ENCODE data around the gene PALLD. TPM values are rescaled to one million over a fixed set of nuclear protein-coding genes. Genes with fewer than 3 reads are reported as not detected.

The PALLD gene
- total RNA-seq, 1 experiment from 2014 or later, result 6.5 TPM

GRCh38 chr4:168690199-168690598 lies 193.3 kb downstream of the PALLD start:
- in situ Hi-C loops (cut with HindIII; ENCODE audit: low pct_unique_long_range_greater_than_20kb, low sequenced_read_pairs), result no loop called here
- POLR2A ChIA-PET, result no interaction called here
- ATAC-seq, result no peak

GRCh38 chr4:168691631-168692369 lies 194.9 kb downstream of the PALLD start:
- no peaks in the 10 kb centered on the region for H3K27me3 ChIP-seq (ENCODE audit: control insufficient read depth, insufficient read depth, low read length)
- DNase-seq (ENCODE audit: low read depth, low spot score) (no peak), ATAC-seq (no peak)
- H3K27ac ChIP-seq (ENCODE audit: low read length), result no peak overlapping the region
- BruUV-seq (replicated peaks), result no TSS peak
- no peaks in the 10 kb centered on the region for H3K4me1 ChIP-seq (ENCODE audit: control insufficient read depth, insufficient read depth, low read length)
- TF ChIP-seq TCF7L2 (IDR thresholded peaks at IDR 0.05; ENCODE audit: low read depth, low read length) (no peak), CTCF (IDR thresholded peaks at IDR 0.05) (no peak), SIN3A (IDR thresholded peaks at IDR 0.05; ENCODE audit: borderline replicate concordance, insufficient read depth, low read depth, low read length) (no peak), REST (IDR thresholded peaks at IDR 0.05; ENCODE audit: insufficient read depth in 1 of 2, low read depth in 2 of 2, low read length in 1 of 2) (no peak), POLR2AphosphoS5 (IDR thresholded peaks at IDR 0.05; ENCODE audit: low read depth, low read length) (no peak)
- no peak overlapping the region for H3K4me3 ChIP-seq (ENCODE audit: low read depth in 2 of 2, low read length in 2 of 2)
- ChIA-PET POLR2A (interaction anchor here (0.5 kb wide), 1 partner anchor 492 kb away, joined by 4 read pairs; no protein-coding TSS in a partner anchor), CTCF (no interaction called here)
- no peaks in the 10 kb centered on the region for H3K36me3 ChIP-seq (ENCODE audit: control insufficient read depth, insufficient read depth, low read length)
- in situ Hi-C loops (cut with HindIII; ENCODE audit: low pct_unique_long_range_greater_than_20kb, low sequenced_read_pairs) (no loop called here), intact Hi-C loops (cut with micrococcal nuclease; ENCODE audit: unreplicated experiment) (no loop called here)
- H3K9me3 ChIP-seq (ENCODE audit: control insufficient read depth, insufficient read depth, low read depth, low read length), result no peaks in the 10 kb centered on the region

More at GRCh38 chr4:168690199-168690598, 193.3 kb downstream of the PALLD start:
- no TSS peak for BruUV-seq (replicated peaks)
- CTCF ChIA-PET, result no interaction called here
- Histone ChIP-seq H3K4me3 (ENCODE audit: low read depth in 2 of 2, low read length in 2 of 2) (no peak overlapping the region), H3K4me1 (ENCODE audit: control insufficient read depth, insufficient read depth, low read length) (no peaks in the 10 kb centered on the region), H3K27ac (ENCODE audit: low read length) (no peak overlapping the region), H3K9me3 (ENCODE audit: control insufficient read depth, insufficient read depth, low read depth, low read length) (no peaks in the 10 kb centered on the region), H3K27me3 (ENCODE audit: control insufficient read depth, insufficient read depth, low read length) (no peaks in the 10 kb centered on the region), H3K36me3 (ENCODE audit: control insufficient read depth, insufficient read depth, low read length) (no peaks in the 10 kb centered on the region)
- TF ChIP-seq REST (IDR thresholded peaks at IDR 0.05; ENCODE audit: insufficient read depth in 1 of 2, low read depth in 2 of 2, low read length in 1 of 2) (no peak), POLR2AphosphoS5 (IDR thresholded peaks at IDR 0.05; ENCODE audit: low read depth, low read length) (no peak), CTCF (IDR thresholded peaks at IDR 0.05) (no peak), SIN3A (IDR thresholded peaks at IDR 0.05; ENCODE audit: borderline replicate concordance, insufficient read depth, low read depth, low read length) (no peak), TCF7L2 (IDR thresholded peaks at IDR 0.05; ENCODE audit: low read depth, low read length) (no peak)
- intact Hi-C loops (cut with micrococcal nuclease; ENCODE audit: unreplicated experiment), result no loop called here
- no peak for DNase-seq (ENCODE audit: low read depth, low spot score)

All from Panc1 (cell line).